Breast epithelium (tissue), 4 donors: Measurements from ENCODE around the gene RPL4. TPM values are rescaled to one million over a fixed set of nuclear protein-coding genes. Genes with fewer than 3 reads are reported as not detected.

ENCODE experiments used
- DNase-seq, 2 donors: peaks; one replicate each; pipeline ENCODE4 v3.0.0-alpha.2; 2019; ENCODE audit warnings: low spot score in 2 of 2
- H3K27ac ChIP-seq, 2 donors: fragments of 200-600 bp; sonication (generic) in 1 of 2; one replicate each; pipeline ENCODE4 v1.5.1; 2016 to 2019; ENCODE audit warnings: mild to moderate bottlenecking in 1 of 2
- H3K27me3 ChIP-seq, 2 donors: fragments of 200-600 bp; sonication (generic) in 1 of 2; one replicate each; pipeline versions ENCODE4 v1.5.1 to v1.6.0; 2017 to 2019; ENCODE audit warnings: control low read depth in 1 of 2, mild to moderate bottlenecking in 1 of 2
- H3K36me3 ChIP-seq: fragments of 200-600 bp; one replicate; pipeline ENCODE4 v1.5.1; 2019
- H3K4me1 ChIP-seq, 2 donors: fragments of 200-600 bp; sonication (generic); one replicate each; pipeline ENCODE4 v1.5.1; 2016 to 2019; ENCODE audit warnings: control low read depth in 1 of 2
- H3K4me3 ChIP-seq, 3 donors: fragments of 200-600 bp; sonication (generic); 1 replicate in 2 of 3; 2 replicates in 1 of 3; pipeline ENCODE4 v1.5.1; 2016 to 2019; ENCODE audit warnings: mild to moderate bottlenecking in 3 of 3, moderate library complexity in 2 of 3
- H3K9me3 ChIP-seq, 2 donors: fragments of 200-600 bp; sonication (generic) in 1 of 2; one replicate each; pipeline ENCODE4 v1.5.1; 2016 to 2019; ENCODE audit warnings: control low read depth in 1 of 2
- CTCF ChIP-seq, 3 donors: fragments of 450-650 bp; IDR thresholded peaks; one replicate each; pipeline ENCODE4 v1.5.1; 2016 to 2017; ENCODE audit warnings: antibody characterized with exemption in 3 of 3, mild to moderate bottlenecking in 3 of 3, moderate library complexity in 3 of 3
- POLR2A ChIP-seq: fragments of 450-650 bp; IDR thresholded peaks from one replicate; pipeline ENCODE4 v1.6.1; 2016; ENCODE audit warnings: antibody characterized with exemption, mild to moderate bottlenecking, moderate library complexity
- POLR2AphosphoS5 ChIP-seq, 3 donors: sonication (generic); formaldehyde crosslinking; IDR thresholded peaks; one replicate each; pipeline ENCODE4 v1.6.1; 2017; ENCODE audit warnings: antibody characterized with exemption in 3 of 3
- intact Hi-C: fragments of 100-400 bp; cut with DNase I; formaldehyde crosslinking; loops from one replicate; pipeline ENCODE4 v1.15.1; 2023; ENCODE audit warnings: low total_unique reads
- total RNA-seq, 3 donors: library from RNA; depleted of rRNA; stranded (reverse); fragments of >200 nt; gene quantifications; one replicate each; pipeline ENCODE4 v1.1.0, GENCODE V29; 2016

The RPL4 gene
- total RNA-seq, 3 donors from 2014 or later = 3,770 to 3,861 (median 3,828) TPM

GRCh38 chr15:66491846-66492245 lies 12.8 kb downstream of the RPL4 start:
- TF ChIP-seq POLR2A (no peak), POLR2AphosphoS5 (IDR thresholded peaks at IDR 0.05) (no peak), CTCF (IDR thresholded peaks at IDR 0.05) (no peak)
- H3K36me3 ChIP-seq = no peaks in the 10 kb centered on the region
- no peaks in the 10 kb centered on the region for H3K27me3 ChIP-seq
- H3K27ac ChIP-seq = no peak overlapping the region
- no peaks in the 10 kb centered on the region for H3K9me3 ChIP-seq
- intact Hi-C loops = no loop called here
- DNase-seq = no peak
- peaks cover 0 to 5% of the 10 kb centered on the region in 2 donors for H3K4me1 ChIP-seq
- no peak overlapping the region for H3K4me3 ChIP-seq

- intact Hi-C loops = no loop called here
- H3K27ac ChIP-seq = no peak overlapping the region
- H3K4me3 ChIP-seq = no peak overlapping the region
- H3K9me3 ChIP-seq = no peaks in the 10 kb centered on the region
- no peaks in the 10 kb centered on the region for H3K4me1 ChIP-seq
- H3K36me3 ChIP-seq = no peaks in the 10 kb centered on the region
- no peak for TF ChIP-seq POLR2AphosphoS5 (IDR thresholded peaks at IDR 0.05)
- TF ChIP-seq CTCF (IDR thresholded peaks at IDR 0.05) = no peak
- no peak for TF ChIP-seq POLR2A
- H3K27me3 ChIP-seq = no peaks in the 10 kb centered on the region
- DNase-seq = no peak
Observed at GRCh38 chr15:66489179-66489791, 15.4 kb downstream of the RPL4 start.

- no peak for DNase-seq
- H3K4me1 ChIP-seq = no peaks in the 10 kb centered on the region
- no peaks in the 10 kb centered on the region for H3K36me3 ChIP-seq
- no peaks in the 10 kb centered on the region for H3K27me3 ChIP-seq
- intact Hi-C loops = no loop called here
- no peak overlapping the region for H3K27ac ChIP-seq
- no peaks in the 10 kb centered on the region for H3K9me3 ChIP-seq
- no peak for TF ChIP-seq POLR2A
- no peak for TF ChIP-seq CTCF (IDR thresholded peaks at IDR 0.05)
- no peak for TF ChIP-seq POLR2AphosphoS5 (IDR thresholded peaks at IDR 0.05)
- no peak overlapping the region for H3K4me3 ChIP-seq
Observed at GRCh38 chr15:66488525-66488924, 16.1 kb downstream of the RPL4 start.

GRCh38 chr15:66486887-66487286 lies 17.8 kb downstream of the RPL4 start:
- H3K4me1 ChIP-seq = no peaks in the 10 kb centered on the region
- no peaks in the 10 kb centered on the region for H3K9me3 ChIP-seq
- no peaks in the 10 kb centered on the region for H3K27me3 ChIP-seq
- H3K4me3 ChIP-seq = no peak overlapping the region
- TF ChIP-seq POLR2AphosphoS5 (IDR thresholded peaks at IDR 0.05) (no peak), POLR2A (no peak), CTCF (IDR thresholded peaks at IDR 0.05) (no peak)
- intact Hi-C loops = no loop called here
- H3K36me3 ChIP-seq = no peaks in the 10 kb centered on the region
- H3K27ac ChIP-seq = no peak overlapping the region
- DNase-seq = no peak

- Histone ChIP-seq H3K4me1 (no peaks in the 10 kb centered on the region), H3K9me3 (no peaks in the 10 kb centered on the region), H3K27ac (no peak overlapping the region), H3K4me3 (no peak overlapping the region), H3K27me3 (no peaks in the 10 kb centered on the region), H3K36me3 (no peaks in the 10 kb centered on the region)
- intact Hi-C loops = no loop called here
- DNase-seq = no peak
- TF ChIP-seq POLR2AphosphoS5 (IDR thresholded peaks at IDR 0.05) (no peak), POLR2A (no peak), CTCF (IDR thresholded peaks at IDR 0.05) (no peak)
Observed at GRCh38 chr15:66484539-66485112, 20.0 kb downstream of the RPL4 start.
